AG09319 (cell line): ENCODE results near the gene TP53.

Source experiments
- DNase-seq: peaks from one replicate; pipeline ENCODE4 v3.0.0-alpha.2; 2010; ENCODE audit warnings: low read depth; ENCODE audit errors: extremely low read depth
- CTCF ChIP-seq: IDR thresholded peaks from 2 replicates; pipeline ENCODE4 v1.5.1; 2011; ENCODE audit warnings: low read depth, mild to moderate bottlenecking, inconsistent platforms, low read length, moderate library complexity

The TP53 gene

GRCh38 chr17:7656958-7657609, 30.2 kb downstream of the TP53 start:
- no peak for TF ChIP-seq CTCF
- no peak for DNase-seq

- no peak for TF ChIP-seq CTCF
- no peak for DNase-seq
Observed at GRCh38 chr17:7655541-7655840, 31.8 kb downstream of the TP53 start.

- DNase-seq: no peak
- no peak for TF ChIP-seq CTCF
Observed at GRCh38 chr17:7654832-7655540, 32.3 kb downstream of the TP53 start.

- no peak for TF ChIP-seq CTCF
- DNase-seq: no peak
Observed at GRCh38 chr17:7652388-7653356, 34.6 kb downstream of the TP53 start.

- TF ChIP-seq CTCF: no peak
- no peak for DNase-seq
Observed at GRCh38 chr17:7651665-7652387, 35.5 kb downstream of the TP53 start.

- no peak for DNase-seq
Observed at GRCh38 chr17:7651097-7651664, 36.1 kb downstream of the TP53 start.

More at GRCh38 chr17:7651097-7651664, 36.1 kb downstream of the TP53 start:
- no peak for TF ChIP-seq CTCF
